ENCODE measurements around the gene DYNC2H1.

- TF ChIP-seq CTCF (IDR thresholded peaks at IDR 0.05) (no peak), EZH2 (IDR thresholded peaks at IDR 0.05) (no peak)
Measured at GRCh38 chr11:103491777-103492176, 382.6 kb downstream of the DYNC2H1 start.
